ENCODE results near the gene FAM24B. TPM values are rescaled to one million over a fixed set of nuclear protein-coding genes. Genes with fewer than 3 reads are reported as not detected.

The FAM24B gene
- total RNA-seq, 1 donor from 2014 or later = 11.1 TPM

DNA sequence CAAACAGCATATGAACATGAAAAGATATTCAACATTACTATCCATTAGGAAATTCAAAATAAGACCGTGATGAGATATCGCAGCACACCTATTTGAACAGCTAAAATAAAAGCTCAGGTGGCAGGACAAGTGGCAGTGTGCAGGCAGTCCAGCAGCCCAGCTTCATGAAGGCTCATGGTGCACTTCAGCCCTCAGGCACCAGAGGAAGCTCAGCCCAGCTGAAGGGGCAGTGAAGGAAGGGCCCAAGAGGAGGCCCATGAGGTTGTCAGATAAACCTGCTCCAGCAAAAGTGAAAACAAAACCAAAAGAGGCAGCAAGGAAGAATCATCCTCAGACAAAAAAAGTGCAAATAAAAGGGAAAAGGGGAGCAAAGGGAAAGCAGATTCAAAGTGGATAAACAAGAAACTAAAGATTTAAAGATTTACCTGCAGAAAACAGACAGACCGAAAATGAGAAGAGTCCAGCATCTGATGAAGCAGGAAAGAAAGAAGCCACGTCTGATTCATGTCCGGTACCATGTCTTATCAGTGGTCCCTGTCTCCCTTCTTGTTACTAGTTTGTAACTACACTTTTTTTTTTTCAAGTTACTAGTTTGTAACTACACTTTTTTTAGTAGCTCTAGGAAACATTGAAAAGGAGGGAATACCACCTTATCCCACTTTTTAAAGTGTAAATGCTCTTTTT lies 15.0 kb upstream of the FAM24B start:
- FAIRE-seq (no peak), DNase-seq (ENCODE audit: low read depth) (no peak)
- Histone ChIP-seq H3K36me3 (ENCODE audit: control insufficient read depth, insufficient read depth, low read length) (no peaks in the 10 kb centered on the region), H3K4me3 (ENCODE audit: low read depth, low read length) (no peak overlapping the region), H3K27me3 (ENCODE audit: control insufficient read depth, insufficient read depth, low read length) (no peaks in the 10 kb centered on the region)
- TF ChIP-seq, protein P1, sequence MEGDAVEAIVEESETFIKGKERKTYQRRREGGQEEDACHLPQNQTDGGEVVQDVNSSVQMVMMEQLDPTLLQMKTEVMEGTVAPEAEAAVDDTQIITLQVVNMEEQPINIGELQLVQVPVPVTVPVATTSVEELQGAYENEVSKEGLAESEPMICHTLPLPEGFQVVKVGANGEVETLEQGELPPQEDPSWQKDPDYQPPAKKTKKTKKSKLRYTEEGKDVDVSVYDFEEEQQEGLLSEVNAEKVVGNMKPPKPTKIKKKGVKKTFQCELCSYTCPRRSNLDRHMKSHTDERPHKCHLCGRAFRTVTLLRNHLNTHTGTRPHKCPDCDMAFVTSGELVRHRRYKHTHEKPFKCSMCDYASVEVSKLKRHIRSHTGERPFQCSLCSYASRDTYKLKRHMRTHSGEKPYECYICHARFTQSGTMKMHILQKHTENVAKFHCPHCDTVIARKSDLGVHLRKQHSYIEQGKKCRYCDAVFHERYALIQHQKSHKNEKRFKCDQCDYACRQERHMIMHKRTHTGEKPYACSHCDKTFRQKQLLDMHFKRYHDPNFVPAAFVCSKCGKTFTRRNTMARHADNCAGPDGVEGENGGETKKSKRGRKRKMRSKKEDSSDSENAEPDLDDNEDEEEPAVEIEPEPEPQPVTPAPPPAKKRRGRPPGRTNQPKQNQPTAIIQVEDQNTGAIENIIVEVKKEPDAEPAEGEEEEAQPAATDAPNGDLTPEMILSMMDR (IDR thresholded peaks at IDR 0.05; ENCODE audit: insufficient read depth, low read length, severe bottlenecking) = no peak

DNA sequence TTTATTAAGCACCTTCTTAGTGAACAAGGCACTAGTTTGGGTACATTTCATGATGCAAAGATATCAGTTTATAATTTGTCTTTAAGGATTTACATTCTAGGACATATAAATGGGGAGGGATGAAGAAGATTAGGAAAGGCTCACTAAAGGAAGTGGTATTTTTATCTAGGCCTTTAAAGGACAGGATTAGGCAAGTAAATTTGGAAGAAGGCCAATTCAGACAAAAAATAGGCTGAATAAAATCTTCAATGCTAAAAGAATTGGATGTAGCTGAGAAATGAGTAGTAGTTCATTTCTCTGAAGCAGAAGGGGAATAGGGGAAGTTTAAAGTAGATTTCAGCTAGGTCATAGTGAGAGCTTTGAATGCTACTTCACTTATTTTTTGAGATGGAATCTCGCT lies 4.8 kb upstream of the FAM24B start:
- peak; percentile 42 for DNase-seq (ENCODE audit: low read depth)
- Histone ChIP-seq H3K36me3 (ENCODE audit: control insufficient read depth, insufficient read depth, low read length) (no peaks in the 10 kb centered on the region), H3K4me3 (ENCODE audit: low read depth, low read length) (no peak overlapping the region), H3K27me3 (ENCODE audit: control insufficient read depth, insufficient read depth, low read length) (no peaks in the 10 kb centered on the region)
- FAIRE-seq = no peak
- TF ChIP-seq, protein P1 (IDR thresholded peaks at IDR 0.05; ENCODE audit: insufficient read depth, low read length, severe bottlenecking) = no peak

DNA sequence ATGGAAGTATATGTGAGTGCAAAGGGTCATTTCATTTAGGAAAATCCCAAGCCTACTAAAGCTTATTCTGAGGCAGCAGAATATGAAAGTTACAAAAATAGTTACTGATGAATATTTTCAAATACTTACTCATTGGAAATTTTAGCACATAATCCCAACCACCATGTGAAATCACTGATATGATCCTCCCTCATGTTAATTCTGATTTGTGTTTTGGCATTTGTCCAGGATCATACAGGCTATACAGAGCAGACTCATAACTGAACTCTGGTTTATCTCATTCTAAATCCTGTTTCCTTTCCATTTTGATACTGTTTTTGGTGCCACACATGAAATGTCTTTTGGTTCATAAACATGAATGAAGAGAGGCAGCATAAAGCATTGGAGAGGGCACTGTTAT lies 3.4 kb upstream of the FAM24B start:
- Histone ChIP-seq H3K27me3 (ENCODE audit: control insufficient read depth, insufficient read depth, low read length) (no peaks in the 10 kb centered on the region), H3K4me3 (ENCODE audit: low read depth, low read length) (no peak overlapping the region), H3K36me3 (ENCODE audit: control insufficient read depth, insufficient read depth, low read length) (no peaks in the 10 kb centered on the region)
- TF ChIP-seq, protein P1 (IDR thresholded peaks at IDR 0.05; ENCODE audit: insufficient read depth, low read length, severe bottlenecking) = no peak
- no peak for DNase-seq (ENCODE audit: low read depth)
- no peak for FAIRE-seq

DNA sequence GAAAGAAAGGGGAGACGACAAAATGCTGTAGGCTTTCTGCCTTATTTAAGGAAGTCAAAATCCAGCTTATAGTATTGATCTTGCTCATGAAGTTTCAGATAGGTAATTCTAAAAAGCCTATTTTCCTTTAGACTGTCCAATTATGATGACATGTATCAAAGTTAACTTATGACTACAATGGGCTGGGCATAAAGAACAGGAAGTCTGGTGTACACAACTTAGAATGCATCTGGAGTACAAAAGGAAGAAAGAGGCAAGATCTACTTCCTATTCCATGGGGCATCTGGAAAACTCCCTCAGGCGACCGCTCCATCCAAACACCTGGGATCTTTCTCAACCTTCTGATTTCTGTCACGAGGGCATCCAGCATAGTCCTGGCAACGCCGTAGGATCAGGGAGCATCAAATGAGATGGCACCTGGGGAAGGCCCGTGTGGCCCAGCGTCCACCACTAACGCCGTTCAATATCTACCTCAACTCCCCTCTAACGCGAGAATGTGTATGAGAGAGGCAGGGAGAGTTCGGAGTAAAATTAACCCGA lies 512 bp downstream of the FAM24B start:
- no peaks in the 10 kb centered on the region for H3K36me3 ChIP-seq (ENCODE audit: control insufficient read depth, insufficient read depth, low read length)
- H3K27me3 ChIP-seq (ENCODE audit: control insufficient read depth, insufficient read depth, low read length) = no peaks in the 10 kb centered on the region
- FAIRE-seq = no peak
- DNase-seq (ENCODE audit: low read depth) = peak; percentile 47
- TF ChIP-seq, protein P1 (IDR thresholded peaks at IDR 0.05; ENCODE audit: insufficient read depth, low read length, severe bottlenecking) = no peak
- peak overlapping the region; percentile 67 for H3K4me3 ChIP-seq (ENCODE audit: low read depth, low read length)

- FAIRE-seq (no peak), DNase-seq (ENCODE audit: low read depth) (peak; percentile 52)
- H3K4me3 ChIP-seq (ENCODE audit: low read depth, low read length) = no peak overlapping the region
- no peaks in the 10 kb centered on the region for H3K27me3 ChIP-seq (ENCODE audit: control insufficient read depth, insufficient read depth, low read length)
- TF ChIP-seq, protein P1 (IDR thresholded peaks at IDR 0.05; ENCODE audit: insufficient read depth, low read length, severe bottlenecking) = no peak
- no peaks in the 10 kb centered on the region for H3K36me3 ChIP-seq (ENCODE audit: control insufficient read depth, insufficient read depth, low read length)
Observed at GRCh38 chr10:122877264-122877663, 2.1 kb downstream of the FAM24B start.

DNA sequence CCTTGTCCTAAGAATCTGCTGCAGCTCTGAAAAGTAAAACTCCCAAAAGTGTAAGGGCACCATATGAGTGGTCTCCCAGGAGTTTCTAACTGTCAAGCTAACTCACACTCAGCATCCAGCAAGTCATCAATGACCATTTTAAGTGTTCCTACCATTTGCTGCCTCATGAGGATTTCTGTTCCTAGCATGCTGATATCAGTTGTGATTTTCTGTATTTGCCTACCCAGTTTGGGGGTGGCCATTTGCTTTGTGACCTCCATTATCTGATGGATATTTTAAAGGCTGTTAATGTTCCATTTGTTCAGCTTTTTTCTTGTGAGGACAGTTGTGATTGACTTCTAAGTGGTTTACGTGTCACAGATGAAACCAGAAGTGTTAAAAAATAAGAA lies 2.9 kb downstream of the FAM24B start:
- no peaks in the 10 kb centered on the region for H3K36me3 ChIP-seq (ENCODE audit: control insufficient read depth, insufficient read depth, low read length)
- DNase-seq (ENCODE audit: low read depth) (no peak), FAIRE-seq (no peak)
- no peak overlapping the region for H3K4me3 ChIP-seq (ENCODE audit: low read depth, low read length)
- no peaks in the 10 kb centered on the region for H3K27me3 ChIP-seq (ENCODE audit: control insufficient read depth, insufficient read depth, low read length)
- TF ChIP-seq, protein P1 (IDR thresholded peaks at IDR 0.05; ENCODE audit: insufficient read depth, low read length, severe bottlenecking) = no peak

All from bronchial epithelial cell (primary cell).